GM19467 (cell line): Measurements from ENCODE around the gene TSHZ3.

Experiments used
- ATAC-seq: cut with Tn5 transposase; IDR thresholded peaks from one replicate; pipeline ENCODE4 v1.9.1; 2021; ENCODE audit warnings: mild to moderate bottlenecking, moderate library complexity; ENCODE audit not compliant: unreplicated experiment

The TSHZ3 gene

DNA sequence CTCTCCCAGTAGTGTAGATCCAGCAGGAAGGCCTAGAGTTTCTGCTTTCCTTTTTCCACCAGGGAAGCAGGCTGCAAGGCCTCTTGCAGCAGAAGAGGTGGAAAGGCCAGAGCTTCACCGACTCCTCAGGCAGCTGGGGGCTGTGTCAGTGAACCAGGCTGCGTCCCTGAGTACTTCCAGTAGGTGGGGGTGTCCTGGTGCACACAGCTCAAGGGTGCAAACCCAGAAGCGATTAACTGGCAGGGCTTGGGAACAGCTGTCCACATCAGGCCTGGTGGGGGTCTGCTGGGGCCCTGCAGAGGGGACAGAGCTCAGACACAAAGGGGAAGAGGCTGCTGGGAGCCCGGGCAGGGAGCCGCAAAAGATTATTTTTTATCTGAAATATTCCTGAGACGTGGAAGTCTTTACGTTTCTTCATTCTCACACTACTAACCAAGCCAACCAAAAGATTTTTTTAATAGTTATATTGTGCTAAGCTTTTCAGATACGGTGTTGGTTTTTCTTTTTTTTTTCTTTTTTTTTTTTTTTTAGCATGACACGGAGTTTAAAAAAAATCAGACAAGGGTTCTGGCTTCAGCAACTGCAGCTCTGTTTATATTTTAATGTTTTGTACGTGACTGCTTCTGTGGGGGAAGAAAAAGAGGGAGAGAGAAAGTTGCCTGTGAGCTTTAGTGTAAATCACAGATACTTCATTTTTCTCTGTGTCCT lies 11.0 kb downstream of the TSHZ3 start:
- ATAC-seq = no peak

DNA sequence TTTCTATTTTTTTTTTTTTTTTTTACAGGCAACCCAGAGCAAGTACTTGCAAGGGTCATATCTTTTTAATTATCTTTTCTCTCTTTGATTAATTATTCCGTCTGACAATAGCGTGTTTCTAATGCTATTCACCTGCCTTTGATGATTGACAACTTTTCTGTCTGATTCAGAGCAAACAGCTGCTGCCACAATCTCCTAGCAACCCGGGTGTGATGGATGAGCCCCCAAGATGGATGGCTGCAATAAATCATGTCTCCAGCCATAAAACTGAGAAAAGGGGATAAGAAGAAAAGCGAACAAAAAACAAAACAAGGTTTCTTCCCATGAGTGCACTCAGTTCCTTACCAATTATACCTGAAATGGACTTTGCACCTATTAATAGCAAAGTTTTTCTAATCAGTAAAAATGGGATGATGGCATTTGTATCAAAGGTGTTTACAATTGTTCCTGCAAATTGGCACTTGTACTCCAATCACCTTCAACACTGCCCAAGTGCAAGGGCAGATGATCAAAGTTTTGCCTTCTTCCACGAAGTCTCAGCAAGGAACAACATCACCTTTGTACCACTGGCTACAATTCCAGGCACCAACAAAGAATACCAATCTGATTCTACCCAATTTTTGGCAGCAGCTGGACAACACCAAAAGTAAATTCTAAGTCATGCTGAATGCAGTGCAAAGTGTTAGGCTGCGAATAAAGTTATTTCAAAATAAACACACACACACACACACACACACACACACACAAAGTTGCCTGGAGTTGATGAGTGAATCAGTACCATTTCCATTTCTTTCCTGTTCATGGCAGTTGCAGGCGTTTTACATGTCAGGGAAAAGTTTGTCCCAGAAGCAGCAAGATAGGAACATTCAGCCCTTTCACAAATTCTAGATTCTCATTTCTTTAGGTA lies 12.0 kb downstream of the TSHZ3 start:
- ATAC-seq = no peak

DNA sequence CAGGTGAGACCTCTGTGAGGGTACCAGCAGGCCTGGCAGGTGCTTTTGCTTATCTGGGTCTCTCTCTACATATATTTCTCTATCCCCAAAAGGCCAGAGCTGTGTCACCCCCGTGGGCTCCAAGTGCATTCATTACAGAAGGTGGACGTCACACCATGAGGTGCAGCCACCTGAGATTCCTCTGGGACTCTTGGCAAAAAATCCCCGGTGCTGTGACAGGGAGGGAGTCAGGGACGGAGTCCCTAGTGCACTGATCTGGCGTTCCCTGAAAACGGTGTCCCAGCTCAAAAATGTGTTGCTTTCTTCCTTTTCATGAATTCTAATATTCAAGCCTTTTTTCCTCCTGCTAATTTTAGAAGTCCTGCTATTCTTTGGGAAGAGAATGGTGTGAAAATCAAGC lies 13.5 kb downstream of the TSHZ3 start:
- ATAC-seq = no peak

DNA sequence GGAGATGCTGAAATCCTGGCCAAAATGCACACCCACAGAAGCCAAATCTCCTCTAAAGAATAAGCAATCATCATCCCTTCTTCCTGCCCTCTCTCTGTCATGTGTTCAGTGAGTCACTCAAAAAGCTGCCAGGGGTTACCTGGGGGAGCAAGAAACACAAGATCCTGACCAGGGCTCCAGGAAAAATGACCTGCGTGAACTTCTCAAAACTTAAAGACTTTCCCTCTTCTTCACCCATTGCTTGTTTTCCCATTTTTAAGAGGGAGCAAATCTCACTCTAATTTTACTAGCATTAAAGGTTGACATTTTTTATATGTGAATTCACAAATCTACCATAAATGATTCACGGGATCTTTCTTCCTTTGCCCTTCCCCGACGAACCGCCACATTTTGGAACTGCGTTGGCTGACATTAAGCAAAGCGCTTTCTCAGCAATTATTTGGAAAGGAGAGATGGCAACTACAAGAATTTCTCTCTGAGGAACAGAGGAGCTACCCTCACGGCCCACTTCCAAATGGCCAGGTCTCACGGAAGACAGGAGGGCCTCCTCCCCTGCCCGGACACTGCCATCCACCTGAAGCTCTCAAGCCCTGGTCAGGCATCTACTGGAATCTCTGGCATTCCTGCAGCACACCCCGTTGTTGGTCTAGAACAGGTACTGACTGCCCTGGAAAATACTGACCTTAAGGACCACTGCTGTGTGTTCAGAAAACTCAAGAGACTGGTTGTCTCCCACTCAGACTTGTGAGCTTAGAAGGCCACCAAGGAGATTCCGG lies 14.2 kb downstream of the TSHZ3 start:
- no peak for ATAC-seq

DNA sequence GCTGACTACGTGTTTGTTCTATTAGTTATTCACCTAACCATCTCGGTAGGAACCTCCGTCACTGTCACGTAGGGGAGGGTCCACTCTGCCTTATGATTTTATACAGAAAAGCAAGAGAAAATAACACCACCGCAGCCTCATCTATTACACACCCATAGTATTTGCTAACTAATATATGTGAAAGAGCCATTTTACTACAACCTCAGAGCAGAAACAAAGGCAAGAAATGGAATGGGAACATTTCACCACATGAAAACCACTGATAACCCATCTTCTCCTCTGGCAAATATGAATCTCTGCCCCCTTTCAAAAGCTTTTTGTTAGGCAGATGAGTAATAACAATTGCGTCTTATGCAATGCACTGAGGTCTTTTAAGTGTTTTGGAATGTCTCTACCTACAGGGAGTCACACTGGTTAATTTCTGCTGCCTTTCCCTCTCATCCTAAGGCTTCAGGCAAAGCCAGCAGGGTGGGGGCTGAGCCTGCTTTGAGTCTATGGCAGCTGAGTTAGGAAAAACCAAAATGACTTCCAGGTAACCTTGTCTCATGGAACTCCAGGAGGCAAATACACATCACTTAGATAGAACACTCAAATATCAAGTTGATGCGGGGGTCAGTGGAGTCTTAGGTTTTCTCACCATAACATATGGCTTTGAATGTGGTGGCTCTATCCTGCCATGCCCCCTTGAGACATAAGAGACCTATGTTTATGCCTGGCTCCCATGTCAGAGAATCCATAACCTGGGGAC lies 15.0 kb downstream of the TSHZ3 start:
- ATAC-seq = no peak

DNA sequence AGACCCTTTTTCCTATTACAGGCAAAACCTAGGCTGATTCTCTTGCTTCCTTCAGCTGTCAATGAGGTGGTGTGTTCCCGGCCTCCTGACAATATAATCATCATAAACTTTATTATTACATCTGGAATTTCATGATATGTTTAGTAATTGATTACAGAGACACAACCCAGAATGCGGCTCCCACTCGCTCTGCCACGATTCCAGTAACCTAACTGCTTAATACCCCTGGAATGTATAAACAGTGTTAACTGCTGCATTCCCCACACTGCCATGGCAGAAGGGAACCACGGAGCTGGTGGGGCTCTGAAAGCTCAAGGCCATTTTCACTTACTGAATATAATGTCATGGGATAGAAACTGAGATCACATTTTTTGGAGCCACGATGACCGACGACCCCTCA lies 17.1 kb downstream of the TSHZ3 start:
- no peak for ATAC-seq

DNA sequence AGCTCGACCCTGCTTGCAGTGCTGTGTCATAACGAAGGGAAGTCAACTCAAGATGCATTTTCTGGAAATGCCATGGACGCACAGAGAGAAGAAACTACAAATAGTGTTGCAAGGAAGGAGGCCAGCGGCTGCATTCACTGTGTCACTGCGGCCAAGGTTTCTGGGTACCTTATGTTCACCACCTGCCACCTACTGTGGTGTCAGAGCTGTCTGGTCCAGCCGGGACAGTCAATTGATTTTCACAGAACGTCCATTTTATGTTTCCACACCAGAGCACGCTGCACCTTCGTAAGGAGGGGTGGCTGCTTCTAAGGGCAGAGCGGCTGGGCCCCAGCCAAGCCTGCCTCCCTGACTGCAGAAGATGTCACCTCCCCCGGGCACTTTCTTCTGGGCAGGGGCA lies 17.7 kb downstream of the TSHZ3 start:
- ATAC-seq = no peak

DNA sequence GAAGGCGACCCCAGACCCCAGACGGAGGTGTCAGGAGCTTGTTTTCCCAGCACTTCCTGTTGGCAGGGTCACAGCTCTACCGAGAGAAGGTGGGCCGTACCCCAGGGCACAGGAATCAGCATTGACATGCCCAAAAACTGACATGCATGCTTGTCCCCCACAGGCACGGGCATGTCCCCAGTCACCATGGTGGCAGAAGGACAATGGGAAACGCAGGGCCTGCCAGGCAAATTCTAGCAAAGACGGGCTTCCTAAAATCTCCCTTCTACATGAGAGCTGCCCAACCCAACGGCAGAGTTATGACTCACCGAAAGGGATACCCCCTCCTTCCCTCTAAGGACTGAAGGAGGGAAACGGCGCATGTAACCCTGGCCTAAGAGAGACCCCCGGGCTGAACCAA lies 18.5 kb downstream of the TSHZ3 start:
- ATAC-seq = no peak

DNA sequence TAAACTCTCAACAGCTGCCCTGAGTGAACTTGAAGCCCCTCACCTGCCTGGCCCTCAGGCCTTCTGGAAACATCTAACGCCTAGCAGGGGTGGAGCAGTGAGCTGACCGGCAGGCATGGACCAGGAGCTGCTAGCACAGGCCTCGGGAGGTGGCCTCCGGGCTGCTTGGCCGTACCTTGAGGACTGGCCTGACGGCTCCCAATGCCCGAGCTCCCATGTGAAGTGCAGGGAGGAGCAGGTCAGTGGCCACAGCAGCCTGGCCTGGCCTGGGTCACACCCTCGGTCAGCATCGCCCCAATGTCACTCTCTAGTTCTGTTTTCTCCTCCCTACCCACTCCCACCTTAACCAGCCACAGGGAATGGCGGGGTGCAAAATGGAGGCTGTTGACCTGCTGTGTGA lies 19.0 kb downstream of the TSHZ3 start:
- no peak for ATAC-seq

DNA sequence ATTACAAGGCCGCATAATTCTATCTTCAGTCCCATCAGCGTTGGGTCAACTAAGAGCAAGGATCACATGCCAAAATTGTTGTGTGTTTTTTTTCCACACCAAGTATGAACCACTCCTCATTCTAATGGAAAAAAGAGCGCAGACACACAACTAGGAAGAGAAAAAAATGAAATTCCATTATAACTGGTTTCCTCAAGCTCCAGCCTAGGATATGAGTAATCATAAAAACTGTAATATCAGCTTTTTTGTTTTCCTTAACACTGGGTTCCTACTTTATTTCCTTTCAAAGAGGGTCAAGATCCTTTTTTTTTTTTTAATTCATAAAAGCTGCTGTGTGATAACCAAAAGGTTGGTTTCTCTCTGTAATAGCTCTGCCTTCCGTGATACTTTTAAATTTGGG lies 19.4 kb downstream of the TSHZ3 start:
- no peak for ATAC-seq

DNA sequence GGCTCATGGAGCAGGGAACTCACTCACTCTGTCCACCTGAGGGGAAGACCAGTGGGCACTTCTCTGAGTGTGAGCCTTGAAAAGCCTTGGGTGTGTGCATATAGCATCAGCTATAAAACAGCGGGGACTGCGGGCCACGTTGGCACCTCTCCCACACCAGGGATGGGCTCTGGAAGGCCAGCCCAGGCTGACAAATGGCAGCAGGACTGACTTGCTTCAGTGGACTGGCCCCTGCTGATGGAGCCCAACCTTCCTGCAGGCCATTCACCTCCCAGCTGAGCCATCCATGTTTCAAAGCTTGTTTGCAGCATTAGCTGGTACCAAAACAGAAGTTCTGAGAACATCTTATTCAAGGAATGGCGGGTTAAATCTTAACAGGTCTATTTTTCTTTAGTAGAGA lies 21.0 kb downstream of the TSHZ3 start:
- ATAC-seq = no peak

DNA sequence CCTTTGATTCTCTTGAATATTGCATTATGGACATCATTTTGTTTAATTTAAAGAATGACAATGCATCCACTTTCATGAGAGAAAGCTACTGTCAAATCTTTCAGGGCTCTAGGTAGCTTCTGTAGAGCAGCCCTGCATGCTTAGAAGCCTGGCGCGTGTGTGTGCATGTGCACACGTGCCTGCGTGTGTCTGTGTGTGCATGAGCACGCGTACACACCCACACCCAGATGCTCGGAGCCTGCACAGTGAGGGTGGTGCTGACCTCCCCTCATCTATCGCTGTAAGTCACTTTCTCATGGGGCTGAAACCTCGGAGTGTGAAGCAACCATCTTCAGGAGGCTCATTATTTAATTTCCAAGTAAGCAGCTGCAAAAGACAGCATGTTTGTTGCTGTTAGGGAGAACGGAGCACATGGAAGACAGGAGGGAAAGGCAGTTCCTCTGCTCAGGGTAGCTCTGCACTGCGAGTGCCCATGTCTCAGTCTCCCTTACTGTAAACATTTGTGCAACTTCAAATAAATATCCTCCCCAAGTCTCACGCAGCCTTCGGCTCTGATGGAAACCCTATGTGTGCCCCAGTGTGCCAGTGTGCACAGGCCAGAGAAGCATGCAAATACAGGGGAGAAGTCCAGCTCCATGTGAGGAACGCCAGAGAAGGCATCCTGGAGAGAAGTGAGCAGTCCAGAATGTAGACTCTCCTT lies 22.8 kb downstream of the TSHZ3 start:
- ATAC-seq = no peak

DNA sequence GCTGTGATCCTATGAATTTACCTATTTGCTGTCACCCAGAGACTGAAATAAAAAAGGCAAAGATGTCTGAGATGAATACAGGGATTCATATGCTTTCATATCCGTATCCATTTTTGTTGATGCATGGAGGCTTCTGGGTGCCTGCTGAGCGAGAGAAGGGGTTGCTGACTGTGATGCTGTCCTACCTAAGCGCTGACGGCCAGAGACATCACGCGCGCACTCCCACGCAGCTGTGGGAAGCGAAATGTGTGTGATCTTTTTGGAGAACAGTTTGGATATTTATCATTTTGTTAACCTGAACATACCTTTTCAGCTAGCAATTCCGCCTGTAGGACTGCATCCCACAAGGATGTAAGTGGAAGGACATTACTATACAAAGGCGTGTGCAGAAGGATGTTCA lies 23.9 kb downstream of the TSHZ3 start:
- ATAC-seq = no peak

DNA sequence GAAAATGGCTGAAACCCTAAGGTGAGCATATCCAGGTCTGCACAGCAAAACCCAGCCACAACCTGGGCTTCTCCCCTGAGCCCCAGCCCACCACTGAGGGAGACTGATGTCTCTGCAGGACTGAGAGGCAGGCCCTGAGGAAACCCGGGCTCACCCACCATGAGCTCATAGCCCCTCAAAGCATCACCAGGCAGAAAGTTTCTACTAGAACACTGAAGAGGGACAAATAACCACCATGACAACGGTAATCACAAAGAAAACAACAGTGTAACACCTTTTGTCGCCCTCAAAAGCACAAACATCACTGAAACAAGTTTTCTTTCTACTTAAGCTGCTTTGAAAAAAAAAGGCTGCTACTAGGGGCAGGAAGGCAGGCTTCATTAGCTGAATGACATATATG lies 29.8 kb downstream of the TSHZ3 start:
- ATAC-seq = no peak

DNA sequence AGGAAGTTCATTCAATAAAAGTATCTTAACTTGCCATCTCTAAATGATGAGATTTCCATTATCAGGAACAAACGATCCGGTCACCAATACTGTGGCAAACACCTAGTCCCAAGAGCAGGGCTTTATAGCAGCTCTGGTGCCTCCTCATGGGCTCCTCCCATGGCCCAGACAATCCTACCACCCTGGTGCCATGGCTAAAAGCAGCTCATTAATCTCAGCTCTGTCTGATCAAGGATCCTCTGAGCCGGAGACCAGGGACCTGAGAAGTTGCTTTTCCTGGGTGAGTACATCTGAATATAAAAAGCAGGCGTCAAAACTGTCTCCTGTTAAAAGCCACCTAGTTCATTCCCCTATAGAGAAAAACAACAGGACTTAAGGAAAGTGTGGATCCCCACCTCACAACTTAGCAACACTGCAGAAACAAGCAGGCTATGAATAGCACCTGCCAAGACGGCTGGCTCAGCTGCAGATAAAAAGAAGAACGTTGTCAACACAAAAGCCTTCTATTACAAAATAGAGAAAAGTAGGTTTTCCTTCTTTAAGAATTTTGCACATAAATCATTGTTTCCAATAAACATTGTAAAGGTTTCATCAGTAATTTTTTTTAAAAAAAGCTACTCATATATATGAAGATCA lies 30.3 kb downstream of the TSHZ3 start:
- no peak for ATAC-seq

DNA sequence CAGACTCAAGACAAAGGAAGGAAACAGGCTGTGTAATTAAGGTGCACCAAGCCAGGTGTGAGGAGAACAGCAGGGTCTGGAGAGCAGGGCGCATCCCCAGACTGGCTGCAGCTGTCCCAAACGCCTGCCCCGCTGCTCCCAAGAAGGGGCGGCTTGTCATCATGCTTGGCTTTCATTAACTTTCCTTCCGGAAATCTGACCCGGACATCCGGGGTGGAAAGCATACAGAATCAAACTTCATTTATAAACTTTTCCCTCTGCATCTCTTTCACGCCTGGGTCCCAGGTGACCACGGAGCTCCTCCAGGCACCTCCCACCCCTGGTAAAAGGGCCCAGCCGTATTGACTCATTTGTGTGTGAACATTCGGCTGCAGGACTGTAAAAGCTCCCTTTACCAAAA lies 31.7 kb downstream of the TSHZ3 start:
- ATAC-seq = no peak

DNA sequence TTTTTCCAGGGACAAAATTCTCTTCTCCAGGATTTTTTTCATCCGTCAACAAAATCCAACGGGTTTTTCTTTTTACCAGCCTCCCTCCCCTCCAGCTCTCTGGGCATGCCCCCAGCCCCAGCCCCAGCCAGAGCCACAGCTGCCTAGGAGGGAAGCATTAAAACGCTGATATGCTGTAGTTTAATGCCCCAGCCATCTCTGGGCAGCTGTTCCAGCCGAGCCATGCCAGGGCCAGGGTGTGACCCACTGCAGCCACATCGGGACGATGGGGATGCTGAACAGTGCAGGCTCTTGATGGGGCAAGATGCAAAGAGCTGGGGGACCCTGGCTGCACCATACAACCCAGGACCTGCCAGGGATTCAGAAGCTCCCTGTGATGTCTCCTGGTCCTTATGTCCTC lies 32.1 kb downstream of the TSHZ3 start:
- ATAC-seq = no peak

DNA sequence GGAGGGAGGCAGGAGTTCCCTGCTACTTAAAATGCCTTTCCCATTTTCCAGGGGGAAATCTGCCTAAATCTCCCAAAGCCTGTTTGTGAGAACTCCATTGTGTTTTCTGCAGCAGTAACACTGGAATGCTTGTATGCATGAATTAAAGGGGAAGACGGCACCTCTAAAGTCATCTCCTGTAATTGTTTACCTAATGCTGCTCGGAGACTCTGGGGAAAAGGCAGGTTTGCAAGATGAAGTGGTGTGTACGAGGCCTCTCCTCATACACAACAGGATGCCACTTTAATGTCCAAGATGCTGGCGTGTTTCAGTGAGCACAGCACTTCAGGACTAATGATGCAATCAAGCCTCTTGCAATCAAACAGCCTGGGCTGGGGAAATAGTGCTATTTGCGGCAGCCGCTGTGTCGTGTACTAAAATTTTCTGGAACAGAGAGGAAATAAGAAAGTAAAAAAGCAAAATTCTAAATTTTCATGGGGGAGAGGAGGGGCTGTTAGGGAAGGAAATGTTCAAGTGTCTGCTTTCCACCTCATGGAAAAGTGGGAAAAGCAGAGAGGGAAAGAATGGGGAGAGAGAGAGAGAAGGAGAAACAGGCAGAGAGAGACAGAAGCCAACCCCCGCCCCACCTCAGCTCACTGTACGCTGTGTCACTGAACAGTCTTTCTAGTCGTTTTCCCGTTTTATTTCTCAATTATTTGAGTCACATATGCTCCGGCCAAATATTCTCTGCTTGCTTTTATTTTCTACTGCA lies 32.9 kb downstream of the TSHZ3 start:
- ATAC-seq = no peak

DNA sequence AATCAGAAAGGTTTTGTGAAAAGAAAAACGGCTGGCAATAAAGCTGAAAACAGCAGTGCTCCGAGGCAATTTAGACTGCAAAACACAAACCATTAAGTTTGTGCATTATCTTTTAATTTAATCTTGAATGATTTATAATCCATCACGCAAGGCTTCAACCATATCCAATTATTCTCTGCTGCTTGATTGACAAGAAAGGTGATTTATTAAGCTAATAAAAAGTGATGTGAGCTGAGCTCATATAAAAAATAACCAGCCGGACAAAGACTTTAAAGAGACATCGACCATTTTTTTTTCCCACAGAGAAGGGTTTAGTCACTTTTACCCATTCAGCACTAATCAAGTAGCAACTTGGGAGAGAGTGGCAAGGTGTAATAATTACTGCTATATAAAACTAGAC lies 33.6 kb downstream of the TSHZ3 start:
- ATAC-seq = no peak
